ENCODE data around the gene AANAT.

AANAT gene

GRCh38 chr17:76467366-76467765 lies at the start of gene AANAT:
Gene AANAT (plus strand): TSS chr17:76467603. CDS start chr17:76468747, 1,144 bp downstream.
- H3K27me3 Mint-ChIP-seq (ENCODE audit: low read depth) = no peaks in the 10 kb centered on the region
- DNase-seq (ENCODE audit: low spot score) = no peak
- no peak within 1 kb of the TSS for H3K27ac Mint-ChIP-seq
- peaks cover 5% of the 10 kb centered on the region for H3K4me1 Mint-ChIP-seq (ENCODE audit: low read depth)
- H3K36me3 Mint-ChIP-seq (ENCODE audit: low read depth) = peaks cover 5% of the 10 kb centered on the region
- H3K9me3 Mint-ChIP-seq = no peaks in the 10 kb centered on the region
- no peak within 1 kb of the TSS for H3K4me3 Mint-ChIP-seq

- Mint-ChIP-seq H3K27ac (no peak overlapping the region), H3K36me3 (ENCODE audit: low read depth) (no peaks in the 10 kb centered on the region), H3K9me3 (no peaks in the 10 kb centered on the region), H3K4me3 (no peak overlapping the region), H3K4me1 (ENCODE audit: low read depth) (no peaks in the 10 kb centered on the region), H3K27me3 (ENCODE audit: low read depth) (no peaks in the 10 kb centered on the region)
- no peak for DNase-seq (ENCODE audit: low spot score)
These were observed 47.7 kb upstream of the AANAT start for GRCh38 chr17:76419576-76420260.

DNA sequence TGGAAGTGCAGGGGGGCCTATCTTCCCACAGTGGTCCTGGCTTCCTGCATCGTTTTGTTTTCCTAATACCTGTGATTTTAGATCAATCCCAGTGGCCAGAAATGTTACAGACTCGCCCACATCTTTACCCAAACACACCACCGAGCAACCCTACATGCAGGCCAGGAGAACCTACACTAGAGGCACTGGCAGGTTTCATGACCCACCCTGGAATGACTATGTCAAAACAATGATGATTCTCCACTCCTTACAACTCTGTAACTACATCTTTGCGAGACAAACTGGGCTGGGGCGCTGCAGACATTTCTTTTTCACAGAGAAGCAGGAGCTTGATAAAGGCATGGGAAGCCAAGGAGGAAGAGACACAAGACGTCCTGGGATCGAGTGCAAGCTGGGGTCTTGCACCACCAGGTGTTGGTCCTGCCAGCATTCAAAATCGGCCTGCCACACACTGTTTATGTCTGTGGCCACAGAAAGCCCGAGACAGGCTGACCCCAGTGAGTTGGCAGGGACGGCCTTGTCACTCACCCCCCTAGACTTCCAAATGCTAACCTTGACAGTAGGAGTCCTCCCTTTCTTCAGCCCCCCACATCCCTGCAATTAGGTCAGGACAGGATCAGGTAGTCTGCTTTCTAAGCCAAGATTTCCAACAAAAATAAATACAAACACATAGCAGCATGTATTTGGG lies 46.9 kb upstream of the AANAT start:
- no peaks in the 10 kb centered on the region for H3K27me3 Mint-ChIP-seq (ENCODE audit: low read depth)
- no peaks in the 10 kb centered on the region for H3K36me3 Mint-ChIP-seq (ENCODE audit: low read depth)
- H3K4me1 Mint-ChIP-seq (ENCODE audit: low read depth) = no peaks in the 10 kb centered on the region
- no peak overlapping the region for H3K27ac Mint-ChIP-seq
- H3K4me3 Mint-ChIP-seq = no peak overlapping the region
- DNase-seq (ENCODE audit: low spot score) = no peak
- H3K9me3 Mint-ChIP-seq = no peaks in the 10 kb centered on the region

DNA sequence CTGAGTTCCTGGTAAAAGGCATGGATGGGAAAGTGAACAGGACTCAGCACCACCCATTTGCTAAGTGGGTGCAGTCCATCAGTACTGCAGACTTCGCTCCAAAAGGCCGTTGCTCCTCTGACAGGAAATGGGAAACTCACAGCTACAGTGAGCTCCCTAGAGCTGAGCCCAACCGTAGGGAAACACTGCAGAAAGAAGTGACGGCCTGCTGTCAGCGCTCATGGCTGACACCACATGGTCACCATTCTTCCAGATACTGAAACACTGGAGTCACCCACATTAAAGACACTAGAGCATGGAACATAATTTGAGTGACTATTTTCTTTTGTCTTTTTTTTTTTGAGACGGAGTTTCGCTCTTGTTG lies 46.4 kb upstream of the AANAT start:
- no peaks in the 10 kb centered on the region for H3K9me3 Mint-ChIP-seq
- H3K4me1 Mint-ChIP-seq (ENCODE audit: low read depth) = no peaks in the 10 kb centered on the region
- H3K27me3 Mint-ChIP-seq (ENCODE audit: low read depth) = no peaks in the 10 kb centered on the region
- H3K4me3 Mint-ChIP-seq = no peak overlapping the region
- no peak for DNase-seq (ENCODE audit: low spot score)
- H3K36me3 Mint-ChIP-seq (ENCODE audit: low read depth) = no peaks in the 10 kb centered on the region
- H3K27ac Mint-ChIP-seq = no peak overlapping the region

DNA sequence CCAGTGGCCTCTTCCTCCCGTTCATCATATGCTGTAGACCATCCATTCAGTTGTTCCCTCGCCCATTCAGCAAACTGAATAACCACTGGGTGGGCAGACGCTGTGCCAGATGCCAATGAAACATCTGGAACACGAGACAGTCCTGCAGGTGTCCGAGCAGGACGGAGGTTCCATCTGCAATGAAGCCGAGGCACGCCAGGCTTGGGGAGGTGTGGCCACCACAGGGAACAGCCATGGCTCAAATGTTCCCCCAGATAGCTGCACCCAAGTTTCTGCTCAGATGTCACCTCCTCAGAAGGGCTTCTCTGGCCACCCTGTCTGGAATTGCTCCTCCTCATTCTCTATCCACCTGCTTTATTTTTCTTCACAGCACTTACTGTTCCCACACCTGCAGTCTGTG lies 45.0 kb upstream of the AANAT start:
- H3K36me3 Mint-ChIP-seq (ENCODE audit: low read depth) = no peaks in the 10 kb centered on the region
- H3K27ac Mint-ChIP-seq = no peak overlapping the region
- DNase-seq (ENCODE audit: low spot score) = no peak
- H3K27me3 Mint-ChIP-seq (ENCODE audit: low read depth) = no peaks in the 10 kb centered on the region
- H3K4me1 Mint-ChIP-seq (ENCODE audit: low read depth) = peaks cover 2% of the 10 kb centered on the region
- H3K9me3 Mint-ChIP-seq = no peaks in the 10 kb centered on the region
- H3K4me3 Mint-ChIP-seq = no peak overlapping the region

- no peak for DNase-seq (ENCODE audit: low spot score)
- Mint-ChIP-seq H3K27ac (no peak overlapping the region), H3K4me1 (ENCODE audit: low read depth) (peaks cover 2% of the 10 kb centered on the region), H3K4me3 (no peak overlapping the region), H3K9me3 (no peaks in the 10 kb centered on the region), H3K36me3 (ENCODE audit: low read depth) (no peaks in the 10 kb centered on the region), H3K27me3 (ENCODE audit: low read depth) (no peaks in the 10 kb centered on the region)
These were observed 44.5 kb upstream of the AANAT start for GRCh38 chr17:76422860-76423259.

DNA sequence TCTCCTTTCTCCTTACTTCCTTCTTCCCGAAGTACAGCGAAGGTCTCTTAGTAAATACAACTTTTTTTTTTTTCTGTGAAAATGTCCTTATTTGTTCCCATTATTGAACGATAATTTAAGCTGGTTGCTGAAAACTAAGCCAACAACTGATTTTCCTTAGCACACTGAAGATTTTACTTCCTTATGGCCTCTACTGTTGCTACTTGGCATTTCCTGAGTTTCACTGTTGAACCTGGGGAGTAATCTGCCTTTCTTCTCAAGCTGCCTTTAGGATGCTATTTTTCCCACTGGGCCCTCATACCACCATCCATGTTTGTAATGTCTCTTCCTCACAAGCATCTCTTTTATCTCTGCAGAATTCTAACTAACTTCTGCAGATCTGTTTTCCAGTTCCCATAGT lies 40.5 kb upstream of the AANAT start:
- Mint-ChIP-seq H3K9me3 (no peaks in the 10 kb centered on the region), H3K36me3 (ENCODE audit: low read depth) (peaks cover 3% of the 10 kb centered on the region), H3K4me1 (ENCODE audit: low read depth) (peaks cover 4% of the 10 kb centered on the region), H3K27me3 (ENCODE audit: low read depth) (no peaks in the 10 kb centered on the region), H3K4me3 (no peak overlapping the region), H3K27ac (no peak overlapping the region)
- DNase-seq (ENCODE audit: low spot score) = no peak

GRCh38 chr17:76427501-76428231 lies 39.7 kb upstream of the AANAT start:
- no peaks in the 10 kb centered on the region for H3K9me3 Mint-ChIP-seq
- no peak for DNase-seq (ENCODE audit: low spot score)
- H3K4me1 Mint-ChIP-seq (ENCODE audit: low read depth) = peaks cover 6% of the 10 kb centered on the region
- H3K4me3 Mint-ChIP-seq = no peak overlapping the region
- H3K36me3 Mint-ChIP-seq (ENCODE audit: low read depth) = peaks cover 3% of the 10 kb centered on the region
- no peaks in the 10 kb centered on the region for H3K27me3 Mint-ChIP-seq (ENCODE audit: low read depth)
- no peak overlapping the region for H3K27ac Mint-ChIP-seq

- no peaks in the 10 kb centered on the region for H3K9me3 Mint-ChIP-seq
- peaks cover 3% of the 10 kb centered on the region for H3K36me3 Mint-ChIP-seq (ENCODE audit: low read depth)
- no peak overlapping the region for H3K27ac Mint-ChIP-seq
- H3K4me3 Mint-ChIP-seq = no peak overlapping the region
- H3K4me1 Mint-ChIP-seq (ENCODE audit: low read depth) = peaks cover 7% of the 10 kb centered on the region
- no peaks in the 10 kb centered on the region for H3K27me3 Mint-ChIP-seq (ENCODE audit: low read depth)
- no peak for DNase-seq (ENCODE audit: low spot score)
These were observed 38.9 kb upstream of the AANAT start for GRCh38 chr17:76428511-76428910.

DNA sequence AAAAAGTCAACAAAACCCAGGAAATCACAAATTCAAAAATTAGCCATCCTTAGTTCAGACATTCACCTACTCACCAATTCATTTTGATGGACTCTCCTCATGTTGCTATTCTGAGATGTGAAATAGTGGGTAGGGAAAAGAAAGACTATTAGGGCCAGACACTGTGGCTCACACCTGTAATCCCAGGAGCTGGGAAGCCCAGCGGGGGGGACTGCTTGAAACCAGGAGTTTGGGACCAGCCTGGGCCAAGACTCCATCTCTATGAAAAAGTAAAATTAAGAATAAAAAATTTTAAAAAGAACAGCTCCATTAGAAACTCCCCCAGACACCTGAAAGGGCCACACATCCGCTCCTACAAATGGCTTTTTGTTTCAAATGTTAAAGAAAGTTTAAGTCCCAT lies 35.9 kb upstream of the AANAT start:
- peaks cover 3% of the 10 kb centered on the region for H3K36me3 Mint-ChIP-seq (ENCODE audit: low read depth)
- no peak overlapping the region for H3K27ac Mint-ChIP-seq
- no peaks in the 10 kb centered on the region for H3K9me3 Mint-ChIP-seq
- no peak for DNase-seq (ENCODE audit: low spot score)
- peaks cover 7% of the 10 kb centered on the region for H3K4me1 Mint-ChIP-seq (ENCODE audit: low read depth)
- no peaks in the 10 kb centered on the region for H3K27me3 Mint-ChIP-seq (ENCODE audit: low read depth)
- no peak overlapping the region for H3K4me3 Mint-ChIP-seq

- no peak for DNase-seq (ENCODE audit: low spot score)
- no peak overlapping the region for H3K4me3 Mint-ChIP-seq
- peaks cover 7% of the 10 kb centered on the region for H3K4me1 Mint-ChIP-seq (ENCODE audit: low read depth)
- no peaks in the 10 kb centered on the region for H3K9me3 Mint-ChIP-seq
- H3K36me3 Mint-ChIP-seq (ENCODE audit: low read depth) = peaks cover 3% of the 10 kb centered on the region
- no peaks in the 10 kb centered on the region for H3K27me3 Mint-ChIP-seq (ENCODE audit: low read depth)
- H3K27ac Mint-ChIP-seq = no peak overlapping the region
These were observed 35.4 kb upstream of the AANAT start for GRCh38 chr17:76432004-76432403.

GRCh38 chr17:76432712-76433336 lies 34.6 kb upstream of the AANAT start:
- no peak overlapping the region for H3K4me3 Mint-ChIP-seq
- H3K9me3 Mint-ChIP-seq = no peaks in the 10 kb centered on the region
- no peak for DNase-seq (ENCODE audit: low spot score)
- H3K27me3 Mint-ChIP-seq (ENCODE audit: low read depth) = no peaks in the 10 kb centered on the region
- peaks cover 3% of the 10 kb centered on the region for H3K36me3 Mint-ChIP-seq (ENCODE audit: low read depth)
- no peak overlapping the region for H3K27ac Mint-ChIP-seq
- H3K4me1 Mint-ChIP-seq (ENCODE audit: low read depth) = peaks cover 5% of the 10 kb centered on the region

- H3K36me3 Mint-ChIP-seq (ENCODE audit: low read depth) = no peaks in the 10 kb centered on the region
- no peak overlapping the region for H3K4me3 Mint-ChIP-seq
- DNase-seq (ENCODE audit: low spot score) = no peak
These were observed 33.7 kb upstream of the AANAT start for GRCh38 chr17:76433693-76434092.

DNA sequence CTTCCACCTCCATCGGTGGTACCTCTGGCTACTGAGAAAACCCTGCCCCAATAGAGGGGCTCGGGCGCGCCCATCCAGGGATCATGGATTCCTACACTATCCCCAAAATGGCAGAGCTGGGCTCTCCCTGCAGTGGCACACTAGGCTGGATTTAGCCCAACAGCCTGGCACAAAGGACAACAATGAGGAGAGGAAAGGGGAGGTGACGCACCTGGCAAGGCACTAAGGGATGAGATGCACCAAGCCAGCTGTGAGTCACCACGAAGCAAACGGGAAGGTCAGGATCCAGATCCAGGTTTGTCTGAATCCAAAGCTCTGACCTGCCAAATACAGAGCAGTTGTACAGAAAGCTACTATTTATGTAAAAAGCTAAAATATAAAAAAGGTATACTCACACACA lies 32.5 kb upstream of the AANAT start:
- Mint-ChIP-seq H3K9me3 (no peaks in the 10 kb centered on the region), H3K36me3 (ENCODE audit: low read depth) (no peaks in the 10 kb centered on the region), H3K4me1 (ENCODE audit: low read depth) (peaks cover 6% of the 10 kb centered on the region), H3K27me3 (ENCODE audit: low read depth) (no peaks in the 10 kb centered on the region), H3K4me3 (no peak overlapping the region), H3K27ac (no peak overlapping the region)
- DNase-seq (ENCODE audit: low spot score) = no peak

More at GRCh38 chr17:76433693-76434092, 33.7 kb upstream of the AANAT start:
- Mint-ChIP-seq H3K27me3 (ENCODE audit: low read depth) (no peaks in the 10 kb centered on the region), H3K27ac (no peak overlapping the region), H3K9me3 (no peaks in the 10 kb centered on the region), H3K4me1 (ENCODE audit: low read depth) (peaks cover 3% of the 10 kb centered on the region)
